GM23338 (cell line): Measurements from ENCODE around the gene ACAD10. TPM values are rescaled to one million over a fixed set of nuclear protein-coding genes. Genes with fewer than 3 reads are reported as not detected.

Experiments
- ATAC-seq: fragments of 200-7000 bp; cut with Tn5 transposase; 3 replicates; pipeline ENCODE4 v1.9.1; 2020
- DNase-seq: peaks from one replicate; pipeline ENCODE4 v3.0.0-alpha.2; 2015; ENCODE audit warnings: low spot score
- H2AFZ ChIP-seq: fragments of 200-600 bp; sonication (generic); 2 replicates; pipeline ENCODE4 v1.8.0; 2016; ENCODE audit warnings: antibody characterized with exemption, mild to moderate bottlenecking, moderate library complexity
- H3F3A ChIP-seq: fragments of 200-600 bp; sonication (generic); replicated peaks from 2 replicates; pipeline ENCODE4 v1.8.0; 2017; ENCODE audit warnings: antibody characterized with exemption, mixed run types, low read depth
- H3K27ac ChIP-seq: fragments of 200-600 bp; sonication (generic); 2 replicates; pipeline ENCODE4 v1.6.1; 2016; ENCODE audit warnings: low read depth
- H3K27me3 ChIP-seq: fragments of 200-600 bp; sonication (generic); 2 replicates; pipeline ENCODE4 v1.8.0; 2016; ENCODE audit warnings: mild to moderate bottlenecking, mixed run types, moderate library complexity; ENCODE audit not compliant: insufficient read depth
- H3K36me3 ChIP-seq: fragments of 200-600 bp; sonication (generic); 2 replicates; pipeline ENCODE4 v1.8.0; 2016; ENCODE audit warnings: mild to moderate bottlenecking; ENCODE audit not compliant: insufficient read depth
- H3K4me1 ChIP-seq: fragments of 200-600 bp; sonication (generic); 2 replicates; pipeline ENCODE4 v1.8.0; 2016; ENCODE audit warnings: mild to moderate bottlenecking, moderate library complexity; ENCODE audit not compliant: insufficient read depth
- H3K4me2 ChIP-seq: fragments of 200-600 bp; sonication (generic); 2 replicates; pipeline ENCODE4 v1.7.1; 2017; ENCODE audit warnings: mixed run types
- H3K4me3 ChIP-seq: fragments of 200-600 bp; sonication (generic); 2 replicates; pipeline ENCODE4 v1.6.1; 2016; ENCODE audit warnings: mixed run types
- H3K79me2 ChIP-seq: fragments of 200-600 bp; sonication (generic); replicated peaks from 2 replicates; pipeline ENCODE4 v1.8.0; 2017; ENCODE audit warnings: mild to moderate bottlenecking; ENCODE audit not compliant: insufficient read depth
- H3K9me2 ChIP-seq: fragments of 200-600 bp; sonication (generic); 2 replicates; pipeline ENCODE4 v1.8.0; 2017; ENCODE audit not compliant: insufficient read depth
- H4K20me1 ChIP-seq: fragments of 200-600 bp; sonication (generic); replicated peaks from 2 replicates; pipeline ENCODE4 v1.8.0; 2017; ENCODE audit warnings: mild to moderate bottlenecking; ENCODE audit not compliant: insufficient read depth
- H3K27ac Mint-ChIP-seq: 2 replicates; pipeline ENCODE4 v1.8.0; 2020; ENCODE audit warnings: inconsistent platforms, mild to moderate bottlenecking, moderate library complexity, mixed read lengths
- H3K27me3 Mint-ChIP-seq: 3 replicates; pipeline ENCODE4 v1.8.0; 2022; ENCODE audit warnings: low read depth, mild to moderate bottlenecking, moderate library complexity, mixed read lengths, inconsistent platforms; ENCODE audit not compliant: insufficient read depth, poor library complexity
- H3K36me3 Mint-ChIP-seq: 3 replicates; pipeline ENCODE4 v1.8.0; 2021; ENCODE audit warnings: low read depth, mild to moderate bottlenecking, inconsistent platforms, moderate library complexity, mixed read lengths
- H3K4me1 Mint-ChIP-seq: 3 replicates; pipeline ENCODE4 v1.8.0; 2020; ENCODE audit warnings: mild to moderate bottlenecking, inconsistent platforms, mixed read lengths
- H3K4me3 Mint-ChIP-seq: 3 replicates; pipeline ENCODE4 v1.8.0; 2021; ENCODE audit warnings: moderate library complexity, mild to moderate bottlenecking, inconsistent platforms, mixed read lengths
- H3K9me3 Mint-ChIP-seq: 3 replicates; pipeline ENCODE4 v1.8.0; 2020; ENCODE audit warnings: moderate library complexity, mild to moderate bottlenecking, inconsistent platforms, mixed read lengths
- CREB1 ChIP-seq: fragments of 250-450 bp; sonication (Bioruptor Pico); IDR thresholded peaks from 2 replicates; pipeline ENCODE4 v1.5.0; 2020; ENCODE audit warnings: low read depth, mild to moderate bottlenecking, moderate library complexity
- ETS1 ChIP-seq: IDR thresholded peaks from 2 replicates; pipeline ENCODE4 v1.6.1; 2016; ENCODE audit warnings: antibody characterized with exemption
- JUNB ChIP-seq: IDR thresholded peaks from one replicate; pipeline ENCODE4 v1.6.1; 2016; ENCODE audit warnings: antibody characterized with exemption; ENCODE audit not compliant: unreplicated experiment
- NANOG ChIP-seq: IDR thresholded peaks from 2 replicates; pipeline ENCODE4 v1.6.1; 2016; ENCODE audit warnings: antibody characterized with exemption, borderline replicate concordance
- POLR2AphosphoS5 ChIP-seq: IDR thresholded peaks from 2 replicates; pipeline ENCODE4 v1.6.1; 2016; ENCODE audit warnings: antibody characterized with exemption, low read depth
- STAT1 ChIP-seq: IDR thresholded peaks from one replicate; pipeline ENCODE4 v1.6.1; 2016; ENCODE audit warnings: antibody characterized with exemption; ENCODE audit not compliant: unreplicated experiment
- ZNF331 ChIP-seq: fragments of 250-450 bp; sonication (Bioruptor Pico); IDR thresholded peaks from 2 replicates; pipeline ENCODE4 v1.5.0; 2020; ENCODE audit warnings: low read depth, mild to moderate bottlenecking, moderate library complexity
- long read RNA-seq: library from polyadenylated mRNA; unstranded; transcript quantifications from one replicate; pipeline ENCODE4 v2.0.0, GENCODE V29; 2020; ENCODE audit not compliant: unreplicated experiment
- polyA plus RNA-seq: library from polyadenylated mRNA; unstranded; fragments of >200 nt; fragmentation: Nextera tagmentation; extraction: Ambion mirVana; gene quantifications from 2 replicates; pipeline ENCODE4 v1.2.1, GENCODE V29; 2016
- total RNA-seq: library from RNA; depleted of rRNA; stranded (reverse); fragments of >200 nt; shearing (Covaris generic); gene quantifications from 2 replicates; pipeline ENCODE4 v1.2.3, GENCODE V29; 2014; rRNA removed
- TF ChIP-seq, protein P1 (sequence below): IDR thresholded peaks from one replicate; pipeline ENCODE4 v1.6.1; 2018; ENCODE audit warnings: antibody characterized with exemption; ENCODE audit not compliant: unreplicated experiment

ACAD10 gene
- total RNA-seq = 23.1 and 24.4 TPM in 2 replicates
- polyA plus RNA-seq = 15.4 and 16.3 TPM in 2 replicates
- long read RNA-seq, partial matches to known transcripts = 0 of 5 reads
- long read RNA-seq, other reads (novel, unspliced or antisense) = 4 of 5 reads

GRCh38 chr12:111685811-111686573 lies at the start of gene ACAD10, which contains the start of gene BRAP:
Gene ACAD10, plus strand, starts transcription at chr12:111686053. Its CDS starts 6,657 bp downstream, at chr12:111692710.
Gene BRAP, minus strand, starts transcription at chr12:111685956. Its CDS starts 164 bp downstream, at chr12:111685792.
- Histone ChIP-seq H4K20me1 (peaks cover 11% of the 10 kb centered on the region), H3F3A (peaks cover 7% of the 10 kb centered on the region; the same call in 1 of the 2 replicates), H3K27me3 (no peaks in the 10 kb centered on the region), H3K27ac (peak within 1 kb of the TSS; percentile 97), H3K36me3 (peaks cover 16% of the 10 kb centered on the region), H3K4me1 (peaks cover 15% of the 10 kb centered on the region), H2AFZ (peak within 1 kb of the TSS; percentile 99), H3K9me2 (no peaks in the 10 kb centered on the region), H3K4me2 (peak within 1 kb of the TSS; percentile 99), H3K4me3 (peak within 1 kb of the TSS; percentile 97), H3K79me2 (peaks cover 40% of the 10 kb centered on the region)
- peak within 1 kb of the TSS; percentile 98 for H3K4me3 Mint-ChIP-seq
- H3K36me3 Mint-ChIP-seq = peaks cover 22% of the 10 kb centered on the region
- peaks cover 5% of the 10 kb centered on the region for H3K27me3 Mint-ChIP-seq
- H3K27ac Mint-ChIP-seq = peak within 1 kb of the TSS; percentile 97
- H3K9me3 Mint-ChIP-seq = no peaks in the 10 kb centered on the region; the same call in 1 of the 3 replicates
- H3K4me1 Mint-ChIP-seq = peaks cover 10% of the 10 kb centered on the region
- DNase-seq = peak; percentile 94
- ATAC-seq = peak; percentile 91
- TF ChIP-seq ZNF331 (no peak), JUNB (no peak), CREB1 (CRISPR knock-in tag) (no peak), POLR2AphosphoS5 (peak; percentile 97), ETS1 (peak; percentile 84), STAT1 (no peak)
- TF ChIP-seq, protein P1, sequence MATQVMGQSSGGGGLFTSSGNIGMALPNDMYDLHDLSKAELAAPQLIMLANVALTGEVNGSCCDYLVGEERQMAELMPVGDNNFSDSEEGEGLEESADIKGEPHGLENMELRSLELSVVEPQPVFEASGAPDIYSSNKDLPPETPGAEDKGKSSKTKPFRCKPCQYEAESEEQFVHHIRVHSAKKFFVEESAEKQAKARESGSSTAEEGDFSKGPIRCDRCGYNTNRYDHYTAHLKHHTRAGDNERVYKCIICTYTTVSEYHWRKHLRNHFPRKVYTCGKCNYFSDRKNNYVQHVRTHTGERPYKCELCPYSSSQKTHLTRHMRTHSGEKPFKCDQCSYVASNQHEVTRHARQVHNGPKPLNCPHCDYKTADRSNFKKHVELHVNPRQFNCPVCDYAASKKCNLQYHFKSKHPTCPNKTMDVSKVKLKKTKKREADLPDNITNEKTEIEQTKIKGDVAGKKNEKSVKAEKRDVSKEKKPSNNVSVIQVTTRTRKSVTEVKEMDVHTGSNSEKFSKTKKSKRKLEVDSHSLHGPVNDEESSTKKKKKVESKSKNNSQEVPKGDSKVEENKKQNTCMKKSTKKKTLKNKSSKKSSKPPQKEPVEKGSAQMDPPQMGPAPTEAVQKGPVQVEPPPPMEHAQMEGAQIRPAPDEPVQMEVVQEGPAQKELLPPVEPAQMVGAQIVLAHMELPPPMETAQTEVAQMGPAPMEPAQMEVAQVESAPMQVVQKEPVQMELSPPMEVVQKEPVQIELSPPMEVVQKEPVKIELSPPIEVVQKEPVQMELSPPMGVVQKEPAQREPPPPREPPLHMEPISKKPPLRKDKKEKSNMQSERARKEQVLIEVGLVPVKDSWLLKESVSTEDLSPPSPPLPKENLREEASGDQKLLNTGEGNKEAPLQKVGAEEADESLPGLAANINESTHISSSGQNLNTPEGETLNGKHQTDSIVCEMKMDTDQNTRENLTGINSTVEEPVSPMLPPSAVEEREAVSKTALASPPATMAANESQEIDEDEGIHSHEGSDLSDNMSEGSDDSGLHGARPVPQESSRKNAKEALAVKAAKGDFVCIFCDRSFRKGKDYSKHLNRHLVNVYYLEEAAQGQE = no peak

GRCh38 chr12:111636209-111636945 lies 49.5 kb upstream of the ACAD10 start:
- H3K4me3 ChIP-seq = 0 out of 2 replicates have a peak overlapping the region, but pooled peaks have one; percentile 13
- H3F3A ChIP-seq = peaks cover 13% of the 10 kb centered on the region; the same call in 1 of the 2 replicates
- no peaks in the 10 kb centered on the region for H3K79me2 ChIP-seq
- peak; percentile 85 for DNase-seq
- Mint-ChIP-seq H3K4me3 (peak overlapping the region; percentile 21; the same call in 2 of the 3 replicates), H3K27ac (peak overlapping the region; percentile 61), H3K36me3 (no peaks in the 10 kb centered on the region), H3K27me3 (peaks cover 6% of the 10 kb centered on the region), H3K9me3 (no peaks in the 10 kb centered on the region), H3K4me1 (peaks cover 24% of the 10 kb centered on the region)
- TF ChIP-seq ETS1 (no peak), NANOG (no peak)
- H3K27me3 ChIP-seq = no peaks in the 10 kb centered on the region
- ATAC-seq = peak; percentile 91
- peak overlapping the region; percentile 64 for H3K4me2 ChIP-seq
- peak overlapping the region; percentile 84 for H3K27ac ChIP-seq
- H3K9me2 ChIP-seq = no peaks in the 10 kb centered on the region
- peaks cover 19% of the 10 kb centered on the region for H3K4me1 ChIP-seq
- no peaks in the 10 kb centered on the region; the same call in 1 of the 2 replicates for H4K20me1 ChIP-seq
- H3K36me3 ChIP-seq = no peaks in the 10 kb centered on the region
- H2AFZ ChIP-seq = peak overlapping the region; percentile 70
